K562 (cell line): ENCODE results near the gene YPEL1.

ENCODE experiments used
- CTCF ChIP-seq, 3 experiments: IDR thresholded peaks in 2 of 3; conservative IDR thresholded peaks in 1 of 3; 2 replicates each; pipeline ENCODE4 v1.5.1; 2011 to 2012; ENCODE audit warnings: low read length in 3 of 3, mild to moderate bottlenecking in 3 of 3, control low read depth in 2 of 3, improper control_type of control experiment in 1 of 3, inconsistent platforms in 1 of 3, low read depth in 1 of 3, mixed read lengths in 1 of 3, moderate library complexity in 1 of 3; ENCODE audit not compliant: insufficient read depth in 2 of 3
- ELF2 ChIP-seq: fragments of 250-450 bp; sonication (Bioruptor Pico); IDR thresholded peaks from 2 replicates; pipeline ENCODE4 v1.5.0; 2021; ENCODE audit warnings: mild to moderate bottlenecking
- GABPA ChIP-seq: fragments of 200-800 bp; sonication (Bioruptor generic); conservative IDR thresholded peaks from 2 replicates; pipeline ENCODE4 v1.6.1; 2016; ENCODE audit warnings: low read depth, missing genetic modification characterization, missing compliant biosample characterization
- KDM1A ChIP-seq, 2 experiments: fragments of 450-650 bp; IDR thresholded peaks; 2 replicates each; pipeline ENCODE4 v1.6.1; 2016; ENCODE audit warnings: mild to moderate bottlenecking in 2 of 2
- MCM2 ChIP-seq: fragments of 450-650 bp; IDR thresholded peaks from 2 replicates; pipeline ENCODE4 v1.6.1; 2017; ENCODE audit warnings: low read depth, mild to moderate bottlenecking
- MXI1 ChIP-seq: IDR thresholded peaks from 2 replicates; pipeline ENCODE4 v1.6.1; 2011; ENCODE audit warnings: low read depth, mild to moderate bottlenecking, improper control_type of control experiment, low read length
- MYC ChIP-seq, 2 experiments: fragments of 250-450 bp in 1 of 2; sonication (Bioruptor Pico) in 1 of 2; IDR thresholded peaks; 2 replicates each; pipeline versions ENCODE4 v1.5.1 to v1.6.1; 2012 to 2021; ENCODE audit warnings: low read depth in 2 of 2, borderline replicate concordance in 1 of 2, improper control_type of control experiment in 1 of 2, low read length in 1 of 2, mild to moderate bottlenecking in 1 of 2, moderate library complexity in 1 of 2
- NBN ChIP-seq: fragments of 450-650 bp; IDR thresholded peaks from 2 replicates; pipeline ENCODE4 v1.6.1; 2016; ENCODE audit warnings: low read depth, mild to moderate bottlenecking
- RAD21 ChIP-seq, 2 experiments: fragments of 250-450 bp in 1 of 2; fragments of 450-650 bp in 1 of 2; sonication (Bioruptor Pico) in 1 of 2; formaldehyde crosslinking in 1 of 2; IDR thresholded peaks in 1 of 2; conservative IDR thresholded peaks in 1 of 2; 2 replicates each; pipeline versions ENCODE4 v1.4.0 to v1.8.0; 2020 to 2022; ENCODE audit warnings: mild to moderate bottlenecking in 2 of 2, moderate library complexity in 1 of 2
- RBM39 ChIP-seq: fragments of 200-400 bp; formaldehyde crosslinking; optimal IDR thresholded peaks from 2 replicates; pipeline ENCODE3; 2018; ENCODE audit warnings: low read depth, low read length
- TF ChIP-seq, protein P1 (sequence below), 2 experiments: fragments of 450-650 bp in 1 of 2; sonication (generic) in 1 of 2; formaldehyde crosslinking in 1 of 2; IDR thresholded peaks in 1 of 2; conservative IDR thresholded peaks in 1 of 2; 2 replicates each; pipeline versions ENCODE4 v1.6.1 to v1.8.1; 2016 to 2023; ENCODE audit warnings: mild to moderate bottlenecking in 2 of 2, moderate library complexity in 2 of 2, inconsistent platforms in 1 of 2, missing genetic modification reagents in 1 of 2
- TF ChIP-seq, protein P2 (sequence below): IDR thresholded peaks from 3 replicates; pipeline ENCODE4 v1.6.1; 2011; ENCODE audit warnings: borderline replicate concordance, mild to moderate bottlenecking; ENCODE audit not compliant: insufficient read length, insufficient read depth

DNA sequence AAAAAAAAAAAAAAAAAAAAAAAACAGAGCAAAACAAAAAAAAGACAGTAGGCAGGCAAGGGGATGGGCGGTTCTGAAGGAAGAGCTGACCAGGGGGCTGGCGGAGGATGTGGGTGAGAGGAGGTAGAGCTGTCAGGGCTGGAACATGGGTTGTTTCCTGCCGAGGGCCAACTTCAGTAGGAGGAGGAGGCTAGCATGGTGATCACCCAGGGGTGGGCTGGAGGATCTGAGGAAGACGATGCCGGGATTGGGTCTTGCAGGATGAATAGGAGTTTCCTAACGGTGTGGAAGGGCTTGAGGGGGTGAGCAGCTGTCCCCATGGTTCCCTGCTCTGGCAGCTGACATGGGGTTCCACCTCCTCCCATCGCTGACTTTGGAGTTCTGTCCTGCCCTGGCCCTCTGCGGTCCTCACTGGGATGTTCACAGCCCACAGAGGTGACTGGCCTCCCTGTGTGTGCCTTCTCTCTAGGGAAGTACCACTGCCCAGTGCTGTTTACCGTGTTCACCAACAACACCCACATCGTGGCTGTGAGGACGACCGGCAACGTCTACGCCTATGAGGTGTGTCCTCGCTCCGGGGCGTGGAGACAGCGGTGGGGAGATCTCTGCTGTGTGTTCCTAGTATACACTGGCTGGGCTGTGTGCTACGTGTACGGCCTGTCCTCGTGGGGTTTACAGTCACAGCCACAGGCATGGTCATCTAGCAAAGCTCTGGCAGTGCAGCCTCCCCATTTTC lies 54.6 kb downstream of the YPEL1 start:
- TF ChIP-seq GABPA (tag) = no peak
- no peak for TF ChIP-seq RBM39
- TF ChIP-seq MCM2 = no peak
- TF ChIP-seq KDM1A (IDR thresholded peaks at IDR 0.05) = no peak
- TF ChIP-seq, protein P1, sequence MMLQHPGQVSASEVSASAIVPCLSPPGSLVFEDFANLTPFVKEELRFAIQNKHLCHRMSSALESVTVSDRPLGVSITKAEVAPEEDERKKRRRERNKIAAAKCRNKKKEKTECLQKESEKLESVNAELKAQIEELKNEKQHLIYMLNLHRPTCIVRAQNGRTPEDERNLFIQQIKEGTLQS (IDR thresholded peaks at IDR 0.05) = no peak
- TF ChIP-seq, protein P1 (CRISPR knock-in tag; conservative IDR thresholded peaks at IDR 0.05) = no peak
- TF ChIP-seq MXI1 = no peak
- no peak for TF ChIP-seq ELF2
- TF ChIP-seq CTCF (IDR thresholded peaks at IDR 0.05 in 2 of 3, conservative IDR thresholded peaks at IDR 0.05 in 1 of 3; ENCODE audit: insufficient read depth in 2 of 3, low read depth in 1 of 3, low read length in 3 of 3) = no peak
- no peak for TF ChIP-seq NBN
- no peak for TF ChIP-seq MYC (IDR thresholded peaks at IDR 0.05; ENCODE audit: low read depth, low read length)
- TF ChIP-seq MYC (CRISPR knock-in tag; IDR thresholded peaks at IDR 0.05; ENCODE audit: borderline replicate concordance, low read depth) = no peak
- TF ChIP-seq RAD21 (CRISPR knock-in tag; conservative IDR thresholded peaks at IDR 0.05 in 1 of 2, IDR thresholded peaks at IDR 0.05 in 1 of 2) = no peak
- TF ChIP-seq, protein P2, sequence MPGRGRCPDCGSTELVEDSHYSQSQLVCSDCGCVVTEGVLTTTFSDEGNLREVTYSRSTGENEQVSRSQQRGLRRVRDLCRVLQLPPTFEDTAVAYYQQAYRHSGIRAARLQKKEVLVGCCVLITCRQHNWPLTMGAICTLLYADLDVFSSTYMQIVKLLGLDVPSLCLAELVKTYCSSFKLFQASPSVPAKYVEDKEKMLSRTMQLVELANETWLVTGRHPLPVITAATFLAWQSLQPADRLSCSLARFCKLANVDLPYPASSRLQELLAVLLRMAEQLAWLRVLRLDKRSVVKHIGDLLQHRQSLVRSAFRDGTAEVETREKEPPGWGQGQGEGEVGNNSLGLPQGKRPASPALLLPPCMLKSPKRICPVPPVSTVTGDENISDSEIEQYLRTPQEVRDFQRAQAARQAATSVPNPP = no peak
